ENCODE results near the gene ABCC11.

DNA sequence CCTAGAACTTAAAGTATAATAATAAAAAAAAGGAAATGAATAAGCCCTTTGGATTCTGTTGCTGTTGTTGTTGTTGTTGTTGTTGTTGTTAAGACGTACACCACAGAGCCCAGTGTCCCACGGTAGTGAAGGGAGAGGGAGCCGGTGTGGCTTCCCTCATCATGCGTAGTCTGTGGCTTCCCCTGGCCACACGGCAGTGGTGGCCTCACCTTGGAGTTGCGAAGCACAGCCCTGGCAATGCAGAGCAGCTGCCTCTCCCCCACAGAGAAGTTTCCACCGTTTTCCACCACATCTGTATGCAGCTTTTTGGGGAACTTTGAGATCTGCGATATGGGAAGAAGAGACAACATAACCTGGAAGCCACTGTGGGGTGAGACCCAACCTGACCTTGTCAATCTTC lies 77.4 kb downstream of the ABCC11 start:
- TF ChIP-seq, protein P1, sequence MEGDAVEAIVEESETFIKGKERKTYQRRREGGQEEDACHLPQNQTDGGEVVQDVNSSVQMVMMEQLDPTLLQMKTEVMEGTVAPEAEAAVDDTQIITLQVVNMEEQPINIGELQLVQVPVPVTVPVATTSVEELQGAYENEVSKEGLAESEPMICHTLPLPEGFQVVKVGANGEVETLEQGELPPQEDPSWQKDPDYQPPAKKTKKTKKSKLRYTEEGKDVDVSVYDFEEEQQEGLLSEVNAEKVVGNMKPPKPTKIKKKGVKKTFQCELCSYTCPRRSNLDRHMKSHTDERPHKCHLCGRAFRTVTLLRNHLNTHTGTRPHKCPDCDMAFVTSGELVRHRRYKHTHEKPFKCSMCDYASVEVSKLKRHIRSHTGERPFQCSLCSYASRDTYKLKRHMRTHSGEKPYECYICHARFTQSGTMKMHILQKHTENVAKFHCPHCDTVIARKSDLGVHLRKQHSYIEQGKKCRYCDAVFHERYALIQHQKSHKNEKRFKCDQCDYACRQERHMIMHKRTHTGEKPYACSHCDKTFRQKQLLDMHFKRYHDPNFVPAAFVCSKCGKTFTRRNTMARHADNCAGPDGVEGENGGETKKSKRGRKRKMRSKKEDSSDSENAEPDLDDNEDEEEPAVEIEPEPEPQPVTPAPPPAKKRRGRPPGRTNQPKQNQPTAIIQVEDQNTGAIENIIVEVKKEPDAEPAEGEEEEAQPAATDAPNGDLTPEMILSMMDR (IDR thresholded peaks at IDR 0.05): no peak
- no peak for TF ChIP-seq POLR2A (IDR thresholded peaks at IDR 0.05)
